GM12878 (cell line): ENCODE measurements around the gene KASH5. TPM values are rescaled to one million over a fixed set of nuclear protein-coding genes. Genes with fewer than 3 reads are reported as not detected.

ENCODE experiments used
- CEBPB ChIP-seq, 2 experiments: fragments of 150-350 bp in 1 of 2; IDR thresholded peaks; 2 replicates each; pipeline ENCODE4 v1.6.1; 2012 to 2014; ENCODE audit warnings: low read depth in 2 of 2, low read length in 2 of 2, borderline replicate concordance in 1 of 2, inconsistent platforms in 1 of 2
- CHD1 ChIP-seq: IDR thresholded peaks from 2 replicates; pipeline ENCODE4 v1.6.1; 2012; ENCODE audit warnings: low read depth, low read length, improper control_type of control experiment
- CHD2 ChIP-seq: IDR thresholded peaks from 2 replicates; pipeline ENCODE4 v1.6.1; 2011; ENCODE audit warnings: low read depth, low read length, improper control_type of control experiment, borderline replicate concordance
- CREM ChIP-seq: IDR thresholded peaks from 2 replicates; pipeline ENCODE4 v1.6.1; 2014; ENCODE audit warnings: antibody characterized with exemption, low read depth
- DPF2 ChIP-seq: fragments of 450-650 bp; IDR thresholded peaks from 2 replicates; pipeline ENCODE4 v1.6.1; 2017; ENCODE audit warnings: mild to moderate bottlenecking
- GABPA ChIP-seq: IDR thresholded peaks from 2 replicates; pipeline ENCODE4 v1.6.1; 2014; ENCODE audit warnings: antibody characterized with exemption, low read depth, mild to moderate bottlenecking, inconsistent platforms
- GATAD2B ChIP-seq: fragments of 450-650 bp; conservative IDR thresholded peaks from 2 replicates; pipeline ENCODE4 v1.6.1; 2017; ENCODE audit warnings: low read depth, mild to moderate bottlenecking, moderate library complexity
- IKZF1 ChIP-seq: fragments of 450-650 bp; conservative IDR thresholded peaks from 2 replicates; pipeline ENCODE4 v1.6.1; 2017; ENCODE audit warnings: antibody characterized with exemption, mild to moderate bottlenecking
- RELA ChIP-seq: fragments of 450-650 bp; IDR thresholded peaks from 2 replicates; pipeline ENCODE4 v1.8.0; 2014; ENCODE audit warnings: borderline replicate concordance; ENCODE audit not compliant: partially characterized antibody
- RFX5 ChIP-seq: IDR thresholded peaks from 2 replicates; pipeline ENCODE4 v1.6.1; 2011; ENCODE audit warnings: low read depth, low read length, improper control_type of control experiment
- SP1 ChIP-seq: IDR thresholded peaks from one replicate; pipeline ENCODE4 v1.6.1; 2011; ENCODE audit warnings: low read depth, low read length
- TAF1 ChIP-seq: IDR thresholded peaks from 2 replicates; pipeline ENCODE4 v1.6.1; 2011; ENCODE audit warnings: mild to moderate bottlenecking, low read depth, low read length, borderline replicate concordance
- TCF12 ChIP-seq: IDR thresholded peaks from 2 replicates; pipeline ENCODE4 v1.6.1; 2011; ENCODE audit warnings: low read depth, mild to moderate bottlenecking, low read length
- TCF7 ChIP-seq: IDR thresholded peaks from 2 replicates; pipeline ENCODE4 v1.6.1; 2014; ENCODE audit warnings: antibody characterized with exemption, borderline replicate concordance
- YY1 ChIP-seq: IDR thresholded peaks from 2 replicates; pipeline ENCODE4 v1.6.1; 2011; ENCODE audit warnings: low read depth, mild to moderate bottlenecking, low read length
- polyA plus RNA-seq, 11 experiments: library from polyadenylated mRNA; depleted of rRNA in 4 of 11; unstranded in 6 of 11; stranded (reverse) in 5 of 11; fragments of >200 nt; fragmentation: Nextera tagmentation in 4 of 11; fragmentation: Illumina TruSeq in 1 of 11; extraction: Ambion mirVana in 4 of 11; extraction: Trizol in 1 of 11; gene quantifications; 1 replicate in 1 of 11; 2 replicates in 10 of 11; pipeline versions ENCODE4 v1.2.1 to v1.2.3, GENCODE V29; 2011 to 2016; ENCODE audit warnings: inconsistent platforms in 2 of 11, missing spikeins in 2 of 11, low read depth in 1 of 11
- total RNA-seq, 4 experiments: library from RNA; depleted of rRNA in 3 of 4; stranded (reverse); fragments of >200 nt in 3 of 4; fragmentation: Illumina TruSeq in 1 of 4; extraction: Trizol in 1 of 4; gene quantifications; 2 replicates each; pipeline versions ENCODE4 v1.2.1 to v1.2.3, GENCODE V29; 2013 to 2021
- TF ChIP-seq, protein P1 (sequence below): fragments of 450-650 bp; IDR thresholded peaks from 2 replicates; pipeline ENCODE4 v1.6.1; 2018; ENCODE audit warnings: mild to moderate bottlenecking, low read depth, moderate library complexity; ENCODE audit not compliant: partially characterized antibody
- TF ChIP-seq, protein P2 (sequence below): fragments of 450-650 bp; formaldehyde crosslinking; IDR thresholded peaks from 2 replicates; pipeline ENCODE4 v1.4.0; 2022; ENCODE audit warnings: mild to moderate bottlenecking, moderate library complexity
- TF ChIP-seq, protein P3 (sequence below): fragments of 450-650 bp; IDR thresholded peaks from 2 replicates; pipeline ENCODE4 v1.6.1; 2014; ENCODE audit warnings: mild to moderate bottlenecking
- TF ChIP-seq, protein P4 (sequence below): fragments of 450-650 bp; IDR thresholded peaks from 2 replicates; pipeline ENCODE4 v1.6.1; 2017; ENCODE audit warnings: mild to moderate bottlenecking, moderate library complexity

KASH5 gene
- total and polyA plus RNA-seq, 10 of the 15 experiments (the other 5 are each of a cell fraction or from before 2014, with no cell fraction given) = 0.03 to 0.06 (median 0.05) TPM; not detected in 7

DNA sequence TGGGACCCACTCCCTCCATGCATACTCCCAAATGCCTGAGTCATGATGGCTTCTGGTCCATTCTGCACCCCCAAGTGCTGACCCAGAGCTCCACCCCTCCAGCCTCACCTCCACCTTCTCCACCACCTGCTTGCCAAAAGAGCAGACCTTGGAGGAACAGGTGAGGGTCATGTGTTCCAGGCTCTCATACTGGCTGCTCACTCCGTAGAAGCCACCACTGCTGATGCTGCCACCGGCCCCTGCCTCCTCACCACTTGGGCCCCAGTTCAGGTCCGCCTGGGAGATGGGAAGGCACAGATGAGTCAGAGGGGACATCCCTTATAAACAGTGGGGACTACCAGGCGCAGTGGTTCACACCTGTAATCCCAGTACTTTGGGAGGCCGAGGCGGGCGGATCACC, 44.9 kb upstream of the KASH5 start (continued):
- TF ChIP-seq, protein P1, sequence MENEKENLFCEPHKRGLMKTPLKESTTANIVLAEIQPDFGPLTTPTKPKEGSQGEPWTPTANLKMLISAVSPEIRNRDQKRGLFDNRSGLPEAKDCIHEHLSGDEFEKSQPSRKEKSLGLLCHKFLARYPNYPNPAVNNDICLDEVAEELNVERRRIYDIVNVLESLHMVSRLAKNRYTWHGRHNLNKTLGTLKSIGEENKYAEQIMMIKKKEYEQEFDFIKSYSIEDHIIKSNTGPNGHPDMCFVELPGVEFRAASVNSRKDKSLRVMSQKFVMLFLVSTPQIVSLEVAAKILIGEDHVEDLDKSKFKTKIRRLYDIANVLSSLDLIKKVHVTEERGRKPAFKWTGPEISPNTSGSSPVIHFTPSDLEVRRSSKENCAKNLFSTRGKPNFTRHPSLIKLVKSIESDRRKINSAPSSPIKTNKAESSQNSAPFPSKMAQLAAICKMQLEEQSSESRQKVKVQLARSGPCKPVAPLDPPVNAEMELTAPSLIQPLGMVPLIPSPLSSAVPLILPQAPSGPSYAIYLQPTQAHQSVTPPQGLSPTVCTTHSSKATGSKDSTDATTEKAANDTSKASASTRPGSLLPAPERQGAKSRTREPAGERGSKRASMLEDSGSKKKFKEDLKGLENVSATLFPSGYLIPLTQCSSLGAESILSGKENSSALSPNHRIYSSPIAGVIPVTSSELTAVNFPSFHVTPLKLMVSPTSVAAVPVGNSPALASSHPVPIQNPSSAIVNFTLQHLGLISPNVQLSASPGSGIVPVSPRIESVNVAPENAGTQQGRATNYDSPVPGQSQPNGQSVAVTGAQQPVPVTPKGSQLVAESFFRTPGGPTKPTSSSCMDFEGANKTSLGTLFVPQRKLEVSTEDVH = no peak
- TF ChIP-seq GABPA = no peak
- no peak for TF ChIP-seq CREM
- no peak for TF ChIP-seq CHD2
- no peak for TF ChIP-seq RELA
- TF ChIP-seq CHD1 = no peak
- TF ChIP-seq, protein P2, sequence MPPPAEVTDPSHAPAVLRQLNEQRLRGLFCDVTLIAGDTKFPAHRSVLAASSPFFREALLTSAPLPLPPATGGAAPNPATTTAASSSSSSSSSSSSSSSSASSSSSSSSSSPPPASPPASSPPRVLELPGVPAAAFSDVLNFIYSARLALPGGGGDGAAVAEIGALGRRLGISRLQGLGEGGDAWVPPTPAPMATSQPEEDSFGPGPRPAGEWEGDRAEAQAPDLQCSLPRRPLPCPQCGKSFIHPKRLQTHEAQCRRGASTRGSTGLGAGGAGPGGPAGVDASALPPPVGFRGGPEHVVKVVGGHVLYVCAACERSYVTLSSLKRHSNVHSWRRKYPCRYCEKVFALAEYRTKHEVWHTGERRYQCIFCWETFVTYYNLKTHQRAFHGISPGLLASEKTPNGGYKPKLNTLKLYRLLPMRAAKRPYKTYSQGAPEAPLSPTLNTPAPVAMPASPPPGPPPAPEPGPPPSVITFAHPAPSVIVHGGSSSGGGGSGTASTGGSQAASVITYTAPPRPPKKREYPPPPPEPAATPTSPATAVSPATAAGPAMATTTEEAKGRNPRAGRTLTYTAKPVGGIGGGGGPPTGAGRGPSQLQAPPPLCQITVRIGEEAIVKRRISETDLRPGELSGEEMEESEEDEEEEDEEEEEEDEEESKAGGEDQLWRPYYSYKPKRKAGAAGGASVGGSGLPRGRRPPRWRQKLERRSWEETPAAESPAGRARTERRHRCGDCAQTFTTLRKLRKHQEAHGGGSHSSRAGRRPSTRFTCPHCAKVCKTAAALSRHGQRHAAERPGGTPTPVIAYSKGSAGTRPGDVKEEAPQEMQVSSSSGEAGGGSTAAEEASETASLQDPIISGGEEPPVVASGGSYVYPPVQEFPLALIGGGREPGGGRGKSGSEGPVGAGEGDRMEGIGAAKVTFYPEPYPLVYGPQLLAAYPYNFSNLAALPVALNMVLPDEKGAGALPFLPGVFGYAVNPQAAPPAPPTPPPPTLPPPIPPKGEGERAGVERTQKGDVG (CRISPR knock-in tag) = no peak
- peak; percentile 32; the same call in 1 of the 2 replicates for TF ChIP-seq DPF2
- TF ChIP-seq IKZF1 = peak; percentile 60
- TF ChIP-seq TCF7 = no peak
- no peak for TF ChIP-seq TAF1
- TF ChIP-seq GATAD2B = no peak
- TF ChIP-seq RFX5 = no peak
- TF ChIP-seq YY1 = no peak
- TF ChIP-seq, protein P3, sequence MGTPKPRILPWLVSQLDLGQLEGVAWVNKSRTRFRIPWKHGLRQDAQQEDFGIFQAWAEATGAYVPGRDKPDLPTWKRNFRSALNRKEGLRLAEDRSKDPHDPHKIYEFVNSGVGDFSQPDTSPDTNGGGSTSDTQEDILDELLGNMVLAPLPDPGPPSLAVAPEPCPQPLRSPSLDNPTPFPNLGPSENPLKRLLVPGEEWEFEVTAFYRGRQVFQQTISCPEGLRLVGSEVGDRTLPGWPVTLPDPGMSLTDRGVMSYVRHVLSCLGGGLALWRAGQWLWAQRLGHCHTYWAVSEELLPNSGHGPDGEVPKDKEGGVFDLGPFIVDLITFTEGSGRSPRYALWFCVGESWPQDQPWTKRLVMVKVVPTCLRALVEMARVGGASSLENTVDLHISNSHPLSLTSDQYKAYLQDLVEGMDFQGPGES = no peak
- no peak for TF ChIP-seq CEBPB (IDR thresholded peaks at IDR 0.05; ENCODE audit: borderline replicate concordance in 1 of 2, low read depth in 2 of 2, low read length in 2 of 2)
- no peak for TF ChIP-seq SP1
- 0 out of 2 replicates have a peak, but pooled peaks have one; percentile 11 for TF ChIP-seq TCF12
- TF ChIP-seq, protein P4, sequence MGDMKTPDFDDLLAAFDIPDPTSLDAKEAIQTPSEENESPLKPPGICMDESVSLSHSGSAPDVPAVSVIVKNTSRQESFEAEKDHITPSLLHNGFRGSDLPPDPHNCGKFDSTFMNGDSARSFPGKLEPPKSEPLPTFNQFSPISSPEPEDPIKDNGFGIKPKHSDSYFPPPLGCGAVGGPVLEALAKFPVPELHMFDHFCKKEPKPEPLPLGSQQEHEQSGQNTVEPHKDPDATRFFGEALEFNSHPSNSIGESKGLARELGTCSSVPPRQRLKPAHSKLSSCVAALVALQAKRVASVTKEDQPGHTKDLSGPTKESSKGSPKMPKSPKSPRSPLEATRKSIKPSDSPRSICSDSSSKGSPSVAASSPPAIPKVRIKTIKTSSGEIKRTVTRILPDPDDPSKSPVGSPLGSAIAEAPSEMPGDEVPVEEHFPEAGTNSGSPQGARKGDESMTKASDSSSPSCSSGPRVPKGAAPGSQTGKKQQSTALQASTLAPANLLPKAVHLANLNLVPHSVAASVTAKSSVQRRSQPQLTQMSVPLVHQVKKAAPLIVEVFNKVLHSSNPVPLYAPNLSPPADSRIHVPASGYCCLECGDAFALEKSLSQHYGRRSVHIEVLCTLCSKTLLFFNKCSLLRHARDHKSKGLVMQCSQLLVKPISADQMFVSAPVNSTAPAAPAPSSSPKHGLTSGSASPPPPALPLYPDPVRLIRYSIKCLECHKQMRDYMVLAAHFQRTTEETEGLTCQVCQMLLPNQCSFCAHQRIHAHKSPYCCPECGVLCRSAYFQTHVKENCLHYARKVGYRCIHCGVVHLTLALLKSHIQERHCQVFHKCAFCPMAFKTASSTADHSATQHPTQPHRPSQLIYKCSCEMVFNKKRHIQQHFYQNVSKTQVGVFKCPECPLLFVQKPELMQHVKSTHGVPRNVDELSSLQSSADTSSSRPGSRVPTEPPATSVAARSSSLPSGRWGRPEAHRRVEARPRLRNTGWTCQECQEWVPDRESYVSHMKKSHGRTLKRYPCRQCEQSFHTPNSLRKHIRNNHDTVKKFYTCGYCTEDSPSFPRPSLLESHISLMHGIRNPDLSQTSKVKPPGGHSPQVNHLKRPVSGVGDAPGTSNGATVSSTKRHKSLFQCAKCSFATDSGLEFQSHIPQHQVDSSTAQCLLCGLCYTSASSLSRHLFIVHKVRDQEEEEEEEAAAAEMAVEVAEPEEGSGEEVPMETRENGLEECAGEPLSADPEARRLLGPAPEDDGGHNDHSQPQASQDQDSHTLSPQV = no peak
